CD4-positive, alpha-beta T cell treated with Interleukin-4 for 1 hour (primary cell): ENCODE results near the gene PDZD2.
"Not testable (repeated sequence)": the region's sequence is repeated elsewhere in the genome, so short reads cannot be mapped to it uniquely, and the experiment has no call there.

ENCODE experiments used
- DNase-seq, 2 donors: peaks; one replicate each; pipeline ENCODE4 v3.0.0-alpha.2; 2020 to 2022

PDZD2 gene

GRCh38 chr5:31638748-31639418 lies at the start of gene PDZD2:
PDZD2 (plus strand) TSS chr5:31639131.
- DNase-seq, result peak; percentile 59 to 70

GRCh38 chr5:31593665-31594064 lies 45.3 kb upstream of the PDZD2 start:
- no peak for DNase-seq

- no peak for DNase-seq
These were observed 42.6 kb upstream of the PDZD2 start for GRCh38 chr5:31596354-31596753.

- DNase-seq, result no peak
These were observed 40.0 kb upstream of the PDZD2 start for GRCh38 chr5:31598640-31599611.

- DNase-seq, result not testable (repeated sequence)
These were observed 36.6 kb upstream of the PDZD2 start for GRCh38 chr5:31602305-31602704.

- DNase-seq, result no peak
These were observed 34.7 kb upstream of the PDZD2 start for GRCh38 chr5:31604240-31604639.

- DNase-seq, result no peak
These were observed 34.3 kb upstream of the PDZD2 start for GRCh38 chr5:31604644-31605043.

GRCh38 chr5:31605920-31606319 lies 33.0 kb upstream of the PDZD2 start:
- no peak for DNase-seq

GRCh38 chr5:31607546-31607945 lies 31.4 kb upstream of the PDZD2 start:
- DNase-seq, result no peak

DNA sequence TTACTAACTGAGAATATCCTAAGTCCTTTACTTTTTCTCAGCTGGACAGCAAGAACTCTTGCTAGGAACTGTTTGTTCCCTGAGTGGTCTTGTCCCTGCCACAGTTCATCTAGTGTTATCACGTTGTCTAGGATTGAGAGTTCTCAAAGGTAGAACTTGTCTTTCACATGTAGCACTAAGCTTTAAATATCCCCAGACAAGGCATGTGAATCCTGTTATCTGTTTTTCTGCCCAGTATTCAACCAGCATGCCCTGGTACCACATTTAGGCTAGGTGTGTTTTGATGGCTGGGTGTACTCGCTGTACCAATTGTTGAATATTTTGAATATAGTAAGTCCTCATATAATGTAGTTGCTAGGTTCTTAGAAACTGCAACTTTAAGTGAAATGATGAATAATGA lies 27.9 kb upstream of the PDZD2 start:
- no peak for DNase-seq

DNA sequence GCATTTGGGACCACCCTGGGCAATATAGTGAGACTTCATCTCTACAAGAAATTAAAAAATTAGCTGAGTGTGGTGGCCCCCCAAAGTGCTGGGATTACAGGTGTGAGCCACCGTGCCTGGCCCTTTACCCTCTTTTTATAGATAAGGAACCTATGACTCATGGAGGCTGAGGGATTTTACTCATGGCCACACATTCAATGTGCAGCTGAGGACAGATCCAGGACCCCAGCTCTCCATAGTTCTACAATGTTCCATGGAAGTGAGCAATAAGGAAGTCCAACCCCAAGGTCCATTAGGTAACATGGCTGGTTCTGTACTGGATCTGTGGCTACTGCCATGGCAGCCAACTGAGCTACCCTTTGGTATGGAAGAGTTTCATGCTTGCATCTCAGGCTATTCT lies 25.3 kb upstream of the PDZD2 start:
- no peak for DNase-seq

GRCh38 chr5:31614151-31615020 lies 24.5 kb upstream of the PDZD2 start:
- no peak for DNase-seq

- DNase-seq, result no peak
These were observed 21.1 kb upstream of the PDZD2 start for GRCh38 chr5:31617867-31618266.

DNA sequence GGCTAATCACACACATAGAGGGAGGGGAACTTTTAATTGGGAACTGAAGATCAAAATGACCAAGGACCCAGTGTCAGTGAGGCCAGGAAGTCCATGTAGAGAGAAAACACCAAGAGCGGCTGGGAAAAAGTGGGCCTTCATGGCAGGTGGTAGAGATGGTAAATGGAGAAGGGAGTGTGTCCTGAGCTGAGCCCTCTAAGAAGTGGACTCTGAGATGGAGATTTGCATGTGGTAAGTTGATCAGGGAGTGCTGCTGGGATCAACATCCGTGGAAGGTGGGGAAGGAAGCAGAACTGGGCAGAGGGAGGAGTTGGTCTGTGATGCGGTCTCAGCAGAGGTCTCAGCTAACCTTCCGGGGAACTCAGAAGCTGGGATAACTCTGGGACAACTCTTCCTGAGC lies 18.9 kb upstream of the PDZD2 start:
- DNase-seq, result no peak

- no peak for DNase-seq
These were observed 15.7 kb upstream of the PDZD2 start for GRCh38 chr5:31623249-31623648.

GRCh38 chr5:31625394-31625793 lies 13.5 kb upstream of the PDZD2 start:
- DNase-seq, result no peak

- DNase-seq, result no peak
These were observed 12.8 kb upstream of the PDZD2 start for GRCh38 chr5:31626156-31626555.

- DNase-seq, result no peak
These were observed 12.2 kb upstream of the PDZD2 start for GRCh38 chr5:31626604-31627234.

DNA sequence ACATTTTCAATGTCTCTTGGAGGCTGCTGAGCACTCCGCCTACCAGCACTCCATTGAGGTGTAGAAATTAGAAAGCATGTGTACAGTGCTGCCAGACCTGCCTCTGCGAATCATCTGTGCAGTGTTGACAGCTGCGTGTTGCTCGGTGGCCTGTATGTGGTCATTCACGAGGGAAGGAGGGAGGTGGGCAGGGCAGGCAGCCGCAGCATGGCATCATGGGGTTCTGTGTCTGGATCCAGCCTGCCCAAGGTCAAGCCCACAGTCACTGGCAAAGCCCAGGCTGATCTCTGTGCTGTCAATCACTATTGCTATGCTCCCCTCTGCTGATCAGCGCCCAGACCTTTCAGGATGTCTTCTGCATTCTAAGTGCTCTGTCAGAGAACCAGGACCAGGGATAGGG lies 8.0 kb upstream of the PDZD2 start:
- no peak for DNase-seq

GRCh38 chr5:31632460-31632859 lies 6.5 kb upstream of the PDZD2 start:
- DNase-seq, result no peak

GRCh38 chr5:31635446-31635845 lies 3.5 kb upstream of the PDZD2 start:
- no peak for DNase-seq

DNA sequence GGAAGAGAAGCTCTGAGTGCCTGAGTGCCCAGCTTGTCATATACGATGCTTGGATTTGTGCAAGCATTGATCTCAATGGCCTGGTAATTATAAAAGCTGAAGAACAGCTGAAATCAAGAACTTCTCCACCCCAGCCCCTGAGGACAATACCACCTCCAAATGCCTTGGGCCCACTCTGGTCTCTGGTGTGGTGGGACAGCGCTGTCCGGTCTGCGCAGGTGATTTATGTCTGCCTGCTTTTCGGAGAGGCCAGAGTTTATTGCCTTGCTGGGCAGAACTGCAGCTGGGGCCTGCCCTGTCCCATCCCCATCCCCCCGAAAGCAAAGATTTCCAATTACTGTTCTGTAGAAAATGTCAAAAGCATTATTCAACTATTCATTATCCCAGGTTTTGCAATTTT lies 1.1 kb upstream of the PDZD2 start:
- no peak for DNase-seq

DNA sequence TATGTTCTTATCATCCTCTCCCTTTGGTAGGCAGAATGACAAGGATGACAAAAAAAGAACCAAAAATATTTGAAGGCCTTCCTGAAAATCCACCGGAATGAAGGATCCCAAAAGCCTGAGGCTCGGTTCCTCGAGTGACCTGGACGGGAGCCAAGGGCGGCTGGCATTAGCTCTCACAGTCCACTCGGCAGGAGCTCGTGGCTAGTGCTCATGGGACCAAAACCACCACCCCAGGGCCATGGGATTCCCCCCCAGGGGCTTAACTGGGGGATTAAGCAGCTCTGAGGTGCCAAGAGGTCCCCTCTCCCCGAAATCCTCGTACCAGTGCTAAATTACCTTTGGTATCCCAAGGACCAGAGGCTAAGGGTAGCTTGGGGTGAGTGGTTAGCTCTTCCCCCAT lies 586 bp upstream of the PDZD2 start:
- DNase-seq, result no peak
